HuH-7 (cell line): ENCODE data around the gene PIH1D1.
"Not testable (repeated sequence)": the region's sequence is repeated elsewhere in the genome, so short reads cannot be mapped to it uniquely, and the experiment has no call there.

Experiments
- DNase-seq: peaks from one replicate; pipeline ENCODE4 v3.0.0; 2011; ENCODE audit warnings: low spot score

PIH1D1 gene

DNA sequence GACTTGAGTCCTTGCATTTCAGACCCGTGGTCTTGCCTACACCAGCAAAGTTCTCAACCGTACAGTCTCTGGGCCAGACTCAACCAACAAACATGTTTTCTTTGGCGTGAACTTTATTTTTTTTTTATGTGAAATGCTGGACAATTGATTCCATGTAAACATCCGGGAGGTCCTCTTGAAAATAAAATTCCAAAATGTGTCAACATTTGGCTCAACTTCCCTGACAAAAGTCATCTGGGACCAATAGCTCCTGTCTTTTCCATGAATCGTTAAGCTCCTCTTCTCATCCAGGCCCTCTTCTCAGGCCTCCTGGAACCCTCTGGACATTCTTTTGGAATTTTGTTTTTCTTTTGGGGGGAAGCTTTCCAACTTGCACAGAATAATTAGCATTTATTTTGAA lies 4.2 kb upstream of the PIH1D1 start:
- no peak for DNase-seq

DNA sequence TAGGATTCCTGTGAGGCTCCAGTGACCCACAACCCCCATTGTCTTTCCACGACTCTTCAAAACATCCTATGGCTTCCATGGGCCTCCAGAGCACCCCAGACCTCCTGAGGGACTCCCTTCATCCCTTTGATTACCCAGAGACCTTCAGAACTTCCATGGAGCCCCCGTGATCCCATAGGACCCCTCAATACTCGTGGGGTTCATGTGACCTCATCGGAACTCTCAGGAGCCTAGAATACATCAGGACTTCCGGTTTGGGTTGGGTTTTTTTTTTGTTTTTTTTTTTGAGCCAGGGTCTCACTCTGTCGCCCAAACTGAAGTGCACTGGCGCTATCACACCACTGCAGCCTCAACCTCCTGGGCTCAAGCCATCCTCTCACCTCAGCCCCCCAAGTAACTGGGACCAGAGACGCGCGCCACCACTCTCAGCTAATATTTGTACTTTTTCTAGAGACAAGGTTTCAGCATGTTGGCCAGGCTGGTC lies 2.2 kb upstream of the PIH1D1 start:
- no peak for DNase-seq

DNA sequence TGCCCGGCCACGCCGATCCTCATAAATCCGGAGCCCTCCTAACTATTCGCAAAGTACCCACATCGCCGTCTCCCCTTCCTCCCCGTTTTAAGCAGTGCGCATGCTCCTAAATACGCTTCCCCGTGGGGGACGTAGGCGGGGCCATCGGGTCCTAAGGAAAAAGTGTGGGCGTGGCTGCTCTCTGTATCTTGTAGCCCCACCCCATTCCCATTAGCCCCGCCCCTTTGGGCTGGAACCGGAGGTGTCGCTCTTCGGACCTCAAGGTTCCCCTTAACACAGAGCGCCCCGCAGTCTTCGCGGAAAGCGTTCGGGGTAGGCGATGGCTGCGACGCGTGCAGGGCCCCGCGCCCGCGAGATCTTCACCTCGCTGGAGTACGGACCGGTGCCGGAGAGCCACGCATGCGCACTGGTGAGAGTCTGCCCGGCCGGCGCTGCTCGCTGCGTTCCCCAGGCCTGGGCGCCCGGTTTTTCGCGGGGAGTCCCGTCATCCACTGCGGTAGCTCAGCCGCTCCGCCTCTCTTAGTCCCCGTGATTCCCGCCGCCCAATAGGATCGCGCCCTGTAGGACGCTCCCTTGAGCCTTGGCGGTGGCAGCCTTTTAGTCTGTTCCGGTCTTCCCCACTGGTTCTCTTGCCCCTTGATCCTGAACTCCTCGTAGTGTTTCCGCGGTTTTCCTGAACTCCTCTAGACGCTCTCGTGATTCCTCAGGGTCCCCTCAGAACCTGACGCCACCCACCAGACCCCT lies 1.6 kb upstream of the PIH1D1 start, which contains the start of gene ALDH16A1:
Gene ALDH16A1, plus strand, starts transcription at position 213 of the 744 bp plus-strand sequence. Its CDS starts 107 bp downstream, at position 320.
- DNase-seq = peak; percentile 94

DNA sequence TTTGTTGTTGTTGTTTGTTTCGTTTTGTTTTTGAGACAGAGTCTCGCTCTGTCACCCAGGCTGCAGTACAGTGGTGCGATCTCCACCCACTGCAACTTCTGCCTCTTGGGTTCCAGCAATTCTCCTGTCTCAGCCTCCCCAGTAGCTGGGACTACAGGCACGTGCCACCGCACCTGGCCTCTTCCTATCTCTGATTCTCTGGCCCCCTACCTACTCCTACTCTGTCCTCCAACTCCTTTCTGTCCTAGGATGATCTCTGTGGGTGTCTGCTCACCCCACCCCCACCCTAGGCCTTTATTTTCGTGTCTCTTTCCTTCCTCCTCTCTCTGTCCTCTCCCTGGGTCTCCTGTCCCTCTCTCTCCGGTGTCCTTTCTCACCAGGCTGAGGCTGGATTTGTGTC lies 1.2 kb downstream of the PIH1D1 start:
- DNase-seq = no peak

- no peak for DNase-seq
Measured at GRCh38 chr19:49448432-49448786, 3.2 kb downstream of the PIH1D1 start.

- no peak for DNase-seq
Measured at GRCh38 chr19:49447485-49448431, 3.9 kb downstream of the PIH1D1 start.

GRCh38 chr19:49445997-49446396 lies 5.6 kb downstream of the PIH1D1 start:
- no peak for DNase-seq

DNA sequence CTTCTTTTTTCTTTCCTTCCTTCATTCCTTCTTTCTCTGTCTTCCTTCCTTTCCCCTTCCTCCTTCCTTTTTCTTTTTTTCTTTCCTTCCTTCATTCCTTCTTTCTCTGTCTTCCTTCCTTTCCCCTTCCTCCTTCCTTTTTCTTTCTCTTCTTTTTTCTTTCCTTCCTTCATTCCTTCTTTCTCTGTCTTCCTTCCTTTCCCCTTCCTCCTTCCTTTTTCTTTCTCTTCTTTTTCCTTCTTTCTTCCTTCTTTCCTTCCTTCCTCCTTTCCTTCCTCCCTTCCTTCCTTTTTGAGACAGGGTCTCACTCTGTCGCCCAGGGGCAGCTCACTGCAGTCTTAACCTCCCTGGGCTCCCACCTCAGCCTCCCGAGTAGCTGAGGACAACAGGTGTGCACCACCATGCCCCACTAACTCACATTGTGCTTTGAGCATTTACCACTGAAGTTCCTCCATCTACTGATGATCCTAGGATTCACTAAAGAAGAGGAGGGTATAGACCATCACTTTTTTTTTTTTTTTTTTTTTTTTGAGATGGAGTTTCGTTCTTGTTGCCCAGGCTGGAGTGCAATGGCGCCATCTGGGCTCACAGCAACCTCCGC lies 7.4 kb downstream of the PIH1D1 start:
- not testable (repeated sequence) for DNase-seq

DNA sequence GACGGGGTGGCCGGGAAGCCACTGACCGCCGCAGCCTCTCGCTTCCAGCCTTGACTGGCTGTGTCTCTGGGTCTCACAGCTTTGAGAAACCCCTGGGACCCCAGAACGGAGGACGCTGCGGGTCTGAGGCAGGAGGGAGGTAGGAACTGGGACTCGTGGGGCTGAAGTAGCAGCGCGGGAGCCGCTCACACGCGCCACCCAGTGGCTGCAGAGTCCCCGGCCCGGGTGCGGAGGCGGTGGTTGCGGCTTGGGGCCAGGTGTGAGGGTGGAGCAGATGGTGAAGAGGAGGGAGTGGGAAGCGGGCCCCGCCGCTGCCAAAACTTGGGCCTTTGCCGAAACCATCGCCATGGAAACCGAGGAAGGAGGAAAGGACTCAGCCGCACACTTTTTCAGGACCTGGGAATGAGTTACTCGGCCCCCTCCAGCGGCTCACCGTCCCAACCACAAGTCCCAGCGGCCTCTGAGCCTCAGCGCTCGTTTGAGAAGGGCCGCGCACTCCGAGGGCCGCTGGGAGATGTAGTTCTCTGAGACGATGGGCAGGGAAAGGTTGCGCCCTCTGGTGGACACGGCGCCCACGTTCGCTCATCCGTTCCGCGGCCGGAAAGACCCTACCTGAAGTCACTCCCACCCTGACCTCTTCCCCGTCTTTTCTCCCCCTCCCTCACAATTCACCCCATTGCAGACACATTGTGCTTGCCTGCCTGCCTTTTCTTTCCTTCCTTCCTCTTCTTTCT lies 8.1 kb downstream of the PIH1D1 start:
- peak; percentile 90 for DNase-seq

DNA sequence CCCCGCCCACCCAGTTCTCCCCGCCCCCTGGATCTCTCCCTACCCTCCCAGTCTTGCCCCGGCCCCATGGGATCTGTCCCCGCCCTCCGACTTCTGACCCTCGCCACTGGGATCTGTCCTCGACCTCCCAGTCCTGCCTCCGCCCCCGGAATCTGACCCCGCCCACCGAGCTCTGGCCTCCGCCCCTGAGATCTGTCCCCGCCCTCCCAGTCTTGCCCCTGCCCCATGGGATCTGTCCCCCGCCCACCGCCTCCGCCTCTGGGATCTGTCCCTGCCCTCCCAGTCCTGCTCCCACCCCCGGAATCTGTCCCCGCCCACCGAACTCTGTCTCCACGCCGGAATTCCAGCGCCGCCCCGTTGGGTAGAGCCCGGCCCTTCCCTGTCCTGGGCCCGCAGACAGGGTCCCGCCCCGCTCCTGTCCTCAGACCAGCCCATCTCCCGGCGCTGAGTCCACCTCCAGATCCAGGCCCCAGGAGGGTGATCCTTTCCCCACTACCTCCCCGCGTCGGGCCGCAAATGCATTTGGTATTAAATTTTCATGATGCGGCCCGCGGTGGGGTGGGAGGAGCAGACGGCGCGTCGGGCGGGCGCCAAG lies 8.7 kb downstream of the PIH1D1 start:
- DNase-seq = peak; percentile 95

- DNase-seq = no peak
Measured at GRCh38 chr19:49442354-49442753, 9.3 kb downstream of the PIH1D1 start.

DNA sequence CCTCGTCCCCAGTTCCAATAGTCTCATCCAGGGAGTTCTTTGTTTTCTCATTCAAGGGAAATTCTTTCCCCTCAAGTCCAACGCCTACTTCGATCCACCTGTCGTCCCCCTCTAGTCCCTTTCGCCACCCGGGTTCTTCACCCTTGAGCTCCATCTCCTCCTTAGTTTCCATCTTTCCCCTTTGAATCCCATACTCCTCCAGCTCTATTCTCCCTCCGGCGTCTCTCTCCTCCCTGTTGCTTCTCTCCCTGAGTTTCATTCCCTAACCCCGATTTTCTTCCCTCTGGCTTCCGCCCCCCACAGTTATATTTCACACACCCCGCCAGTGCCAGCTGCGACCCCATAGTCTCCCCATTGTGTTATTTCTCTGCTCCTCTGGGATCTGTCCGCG lies 9.7 kb downstream of the PIH1D1 start:
- no peak for DNase-seq

GRCh38 chr19:49441210-49441959 lies 10.2 kb downstream of the PIH1D1 start, which contains the start of gene SLC17A7:
Gene SLC17A7 (minus strand): TSS chr19:49441527. CDS start chr19:49441379, 148 bp downstream.
- peak; percentile 79 for DNase-seq

GRCh38 chr19:49440439-49441209 lies 11.0 kb downstream of the PIH1D1 start:
- DNase-seq = no peak

GRCh38 chr19:49439836-49440235 lies 11.8 kb downstream of the PIH1D1 start:
- DNase-seq = no peak

DNA sequence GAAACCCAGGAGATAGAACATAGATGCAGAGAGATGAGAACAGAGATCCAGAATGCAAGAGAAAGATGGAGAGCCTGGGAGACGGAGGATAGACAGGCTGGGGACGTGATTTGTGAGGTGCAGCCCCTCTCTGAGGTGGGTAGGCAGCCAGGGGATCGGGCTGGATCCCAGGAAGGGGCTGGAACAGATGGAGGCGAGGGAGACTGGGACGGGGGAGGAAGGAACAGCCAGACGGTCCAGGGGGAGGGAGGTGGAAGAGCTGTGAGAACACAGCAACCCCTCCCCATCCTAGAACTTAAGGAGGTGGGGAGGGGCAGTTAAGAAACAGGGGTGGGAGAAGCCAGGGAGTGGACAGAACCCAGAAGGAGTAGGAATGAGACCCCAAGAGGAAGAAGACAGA lies 13.4 kb downstream of the PIH1D1 start:
- DNase-seq = no peak

DNA sequence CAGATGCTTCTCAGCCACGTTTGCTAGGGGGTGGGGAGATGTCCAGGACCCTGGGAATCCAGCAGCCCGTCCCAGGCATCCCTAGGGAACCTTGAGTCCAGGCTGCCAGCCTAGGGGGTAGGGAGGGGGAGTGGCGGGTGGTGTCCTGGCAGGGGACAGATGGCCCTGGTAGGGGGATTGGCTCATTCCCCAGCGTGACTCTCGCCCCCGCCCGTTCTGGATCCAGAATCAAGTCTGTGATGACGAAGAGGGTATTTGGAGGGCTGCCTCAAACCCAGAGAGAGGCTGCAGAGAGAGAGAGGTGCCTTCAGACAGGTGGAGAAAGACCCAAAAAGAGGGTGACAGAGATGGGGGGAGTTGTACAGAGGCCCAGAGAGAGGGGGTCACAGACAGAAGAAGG lies 14.4 kb downstream of the PIH1D1 start:
- DNase-seq = no peak

- DNase-seq = no peak
Measured at GRCh38 chr19:49436381-49437017, 15.1 kb downstream of the PIH1D1 start.

DNA sequence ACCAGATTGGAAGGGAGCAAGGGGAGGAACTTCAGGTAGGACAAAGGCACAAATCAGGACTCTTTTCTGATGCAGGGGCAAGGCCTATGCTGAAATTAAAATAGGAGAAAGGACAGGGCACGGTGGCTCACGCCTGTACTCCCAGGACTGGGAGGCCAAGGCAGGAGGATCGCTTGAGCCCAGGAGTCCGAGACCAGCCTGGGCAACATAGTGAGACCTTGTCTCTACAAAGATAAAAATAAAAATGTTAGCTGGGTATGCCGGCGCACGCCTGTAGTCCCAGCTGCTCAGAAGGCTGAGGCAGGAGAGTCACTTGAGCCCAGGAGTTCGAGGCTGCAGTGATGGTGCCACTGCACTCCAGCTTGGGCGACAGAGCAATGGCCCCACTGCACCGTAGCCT lies 15.9 kb downstream of the PIH1D1 start:
- DNase-seq = no peak
